HEK293T (cell line): ENCODE results near the gene GATAD1.

Experiments used
- CTCF ChIA-PET: fragments of 350-600 bp; formaldehyde crosslinking; extraction: SDS; loops from one replicate; lab custom pipeline; 2021; ENCODE audit warnings: antibody characterized with exemption, inconsistent platforms; lab: Yijun Ruan, JAX
- POLR2A ChIA-PET: fragments of 350-600 bp; formaldehyde crosslinking; extraction: SDS; loops from one replicate; lab custom pipeline; 2020; ENCODE audit warnings: antibody characterized with exemption, inconsistent platforms; lab: Yijun Ruan, JAX
- DNase-seq: peaks from one replicate; pipeline ENCODE4 v3.0.0; 2012; ENCODE audit warnings: mixed read lengths; ENCODE audit errors: extremely low spot score
- ARNT ChIP-seq: fragments of 450-650 bp; IDR thresholded peaks from 2 replicates; pipeline ENCODE4 v1.6.1; 2017; ENCODE audit warnings: mild to moderate bottlenecking
- BHLHE40 ChIP-seq: fragments of 450-650 bp; IDR thresholded peaks from 2 replicates; pipeline ENCODE4 v1.6.1; 2016; ENCODE audit warnings: mild to moderate bottlenecking, moderate library complexity, borderline replicate concordance
- CTBP1 ChIP-seq: fragments of 450-650 bp; IDR thresholded peaks from 2 replicates; pipeline ENCODE4 v1.6.1; 2016; ENCODE audit warnings: borderline replicate concordance
- ELF4 ChIP-seq: fragments of 450-650 bp; IDR thresholded peaks from 2 replicates; pipeline ENCODE4 v1.6.1; 2017; ENCODE audit warnings: antibody characterized with exemption
- FOXA1 ChIP-seq: fragments of 450-650 bp; IDR thresholded peaks from 2 replicates; pipeline ENCODE4 v1.6.1; 2016; ENCODE audit warnings: mild to moderate bottlenecking
- FOXK2 ChIP-seq: fragments of 450-650 bp; IDR thresholded peaks from 2 replicates; pipeline ENCODE4 v1.6.1; 2016; ENCODE audit warnings: mild to moderate bottlenecking
- FOXM1 ChIP-seq: fragments of 450-650 bp; IDR thresholded peaks from 2 replicates; pipeline ENCODE4 v1.6.1; 2017; ENCODE audit warnings: mild to moderate bottlenecking, borderline replicate concordance
- HDGF ChIP-seq: fragments of 450-650 bp; IDR thresholded peaks from 2 replicates; pipeline ENCODE4 v1.6.1; 2017; ENCODE audit warnings: antibody characterized with exemption, borderline replicate concordance
- L3MBTL2 ChIP-seq: fragments of 450-650 bp; conservative IDR thresholded peaks from 2 replicates; pipeline ENCODE4 v1.6.1; 2016; ENCODE audit warnings: mild to moderate bottlenecking
- LEF1 ChIP-seq: fragments of 450-650 bp; IDR thresholded peaks from 2 replicates; pipeline ENCODE4 v1.6.1; 2017; ENCODE audit warnings: mild to moderate bottlenecking, borderline replicate concordance
- NFRKB ChIP-seq: fragments of 450-650 bp; IDR thresholded peaks from 2 replicates; pipeline ENCODE4 v1.6.1; 2016; ENCODE audit warnings: mild to moderate bottlenecking, moderate library complexity
- PKNOX1 ChIP-seq: fragments of 450-650 bp; IDR thresholded peaks from 2 replicates; pipeline ENCODE4 v1.6.1; 2016
- SP1 ChIP-seq: fragments of 450-650 bp; IDR thresholded peaks from 2 replicates; pipeline ENCODE4 v1.6.1; 2017
- SUZ12 ChIP-seq: fragments of 450-650 bp; IDR thresholded peaks from 2 replicates; pipeline ENCODE4 v1.6.1; 2016; ENCODE audit warnings: mild to moderate bottlenecking
- TARDBP ChIP-seq: fragments of 450-650 bp; IDR thresholded peaks from 2 replicates; pipeline ENCODE4 v1.6.1; 2016
- ZNF384 ChIP-seq: fragments of 450-650 bp; IDR thresholded peaks from 2 replicates; pipeline ENCODE4 v1.6.1; 2016

GATAD1 gene

GRCh38 chr7:92417913-92418312, 29.4 kb upstream of the GATAD1 start:
- no peak for DNase-seq
- CTCF ChIA-PET: interaction anchor here (1.6 kb wide), 1 partner anchor 29 kb away, joined by 4 read pairs; the partner anchor contains the start of gene GATAD1
- POLR2A ChIA-PET: no interaction called here
- TF ChIP-seq ELF4 (no peak), L3MBTL2 (no peak), CTBP1 (no peak), ZNF384 (no peak), PKNOX1 (no peak), TARDBP (no peak), FOXA1 (no peak), HDGF (no peak), FOXK2 (no peak)

- no peak for DNase-seq
- TF ChIP-seq ARNT: no peak
- TF ChIP-seq ELF4: no peak
- no peak for TF ChIP-seq NFRKB
- ChIA-PET POLR2A (interaction anchor here (1.2 kb wide), 1 partner anchor 26 kb away, joined by 3 read pairs; no protein-coding TSS in a partner anchor), CTCF (no interaction called here)
These were observed 25.4 kb upstream of the GATAD1 start for GRCh38 chr7:92421676-92422435.

DNA sequence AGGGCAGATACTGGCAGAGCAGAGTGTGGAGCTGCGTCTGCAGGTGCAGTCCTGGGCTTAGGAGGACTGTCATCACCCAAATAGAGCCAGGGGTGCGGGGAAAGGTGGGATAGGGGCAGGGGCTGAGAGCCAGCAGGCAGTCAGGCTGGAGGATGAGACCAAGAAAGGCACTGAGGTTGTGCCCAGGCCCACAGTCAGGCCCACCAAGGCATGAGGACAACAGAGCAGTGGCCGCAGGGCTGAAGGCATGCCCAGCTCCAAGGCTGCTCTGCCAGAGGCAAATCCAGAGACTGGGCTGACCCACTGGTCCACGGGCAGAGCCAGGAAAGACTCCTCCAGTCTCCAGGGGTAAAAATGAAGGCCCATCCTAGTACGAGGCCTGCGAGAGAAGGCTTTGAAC, 24.4 kb upstream of the GATAD1 start:
- no peak for DNase-seq
- ChIA-PET CTCF (no interaction called here), POLR2A (interaction anchor here (2.5 kb wide), 1 partner anchor 25 kb away, joined by 17 read pairs; the partner anchor contains the start of gene GATAD1)
- TF ChIP-seq PKNOX1 (no peak), CTBP1 (no peak), ARNT (no peak), TARDBP (no peak), FOXM1 (no peak), FOXA1 (no peak), BHLHE40 (no peak), HDGF (no peak), FOXK2 (no peak), NFRKB (no peak), SUZ12 (no peak), L3MBTL2 (no peak), ZNF384 (no peak), SP1 (no peak), LEF1 (no peak), ELF4 (no peak)

DNA sequence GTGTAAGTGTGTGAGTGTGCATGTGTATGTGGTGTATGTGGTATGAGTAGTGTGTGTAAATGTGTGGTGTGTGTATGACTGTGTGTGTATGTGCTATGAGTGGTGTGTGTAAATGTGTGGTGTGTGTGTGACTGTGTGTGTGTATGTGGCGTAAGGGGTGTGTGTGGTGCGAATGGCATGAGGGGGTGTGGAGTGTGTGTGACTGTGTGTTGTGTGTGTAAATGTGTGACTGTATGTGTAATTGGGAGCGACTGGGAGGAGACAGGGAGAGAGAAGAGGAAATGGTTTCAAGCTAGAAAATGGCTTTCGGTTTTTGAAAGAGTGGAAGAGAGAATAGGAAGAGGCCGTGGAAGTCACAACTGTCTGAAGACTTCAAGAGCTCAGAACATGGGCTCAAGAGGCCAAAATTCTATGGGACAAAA, 23.6 kb upstream of the GATAD1 start:
- DNase-seq: no peak
- TF ChIP-seq SP1 (no peak), TARDBP (no peak; the same call in 1 of the 2 replicates), SUZ12 (no peak), PKNOX1 (no peak), L3MBTL2 (no peak), FOXA1 (no peak), LEF1 (no peak), ELF4 (no peak), FOXK2 (no peak), FOXM1 (no peak), HDGF (no peak), NFRKB (no peak), CTBP1 (no peak), BHLHE40 (no peak), ARNT (no peak), ZNF384 (no peak)
- POLR2A ChIA-PET: interaction anchor here (0.8 to 2.5 kb wide), 5 partner anchors 8 to 289 kb away, joined by 3 to 17 read pairs (median 3); partner anchors contain the start of genes ANKIB1, CYP51A1, GATAD1 and KRIT1
- CTCF ChIA-PET: interaction anchor here (0.6 to 2.1 kb wide), 7 partner anchors 10 to 405 kb away, joined by 3 to 16 read pairs (median 4); partner anchors contain the start of genes ANKIB1, GATAD1 and KRIT1

DNA sequence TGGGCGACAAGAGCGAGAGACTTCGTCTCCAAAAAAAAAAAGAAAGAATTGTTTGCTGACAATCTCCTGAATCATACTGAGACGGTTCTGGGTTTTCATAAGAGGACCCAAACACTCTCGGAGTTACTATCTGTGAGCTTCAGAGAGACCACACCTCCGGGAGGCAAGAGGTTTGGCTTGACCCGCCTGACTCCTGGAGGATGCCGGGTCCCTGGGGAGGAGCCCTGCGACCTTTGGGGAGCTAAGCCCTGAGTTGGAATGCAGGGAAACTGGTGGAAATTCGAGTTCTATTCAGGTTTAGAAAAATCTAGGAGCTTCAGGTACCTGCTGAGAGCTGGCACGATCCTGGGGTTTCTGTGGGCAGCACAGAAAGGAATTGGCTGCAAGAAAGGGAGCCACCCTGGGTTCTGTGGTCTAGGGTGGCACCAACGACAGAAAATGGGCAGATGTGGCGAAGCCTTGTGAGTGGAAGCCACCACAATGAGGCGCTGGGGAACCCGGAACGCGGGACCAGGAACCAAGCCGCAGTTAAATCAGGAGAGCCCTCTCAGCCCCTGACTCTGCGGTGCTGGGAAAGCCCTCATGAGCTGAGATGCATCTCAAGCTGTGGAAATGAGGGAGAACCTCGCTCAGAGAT, 21.9 kb upstream of the GATAD1 start:
- CTCF ChIA-PET: interaction anchor here (0.6 to 2.1 kb wide), 3 partner anchors 22 to 696 kb away, joined by 4 to 16 read pairs (median 5); partner anchors contain the start of gene GATAD1
- POLR2A ChIA-PET: interaction anchor here (1.5 kb wide), 1 partner anchor 22 kb away, joined by 5 read pairs; the partner anchor contains the start of gene GATAD1
- TF ChIP-seq ARNT (no peak), SP1 (no peak), TARDBP (no peak), LEF1 (no peak), NFRKB (no peak), CTBP1 (no peak), L3MBTL2 (no peak), ZNF384 (no peak), BHLHE40 (no peak), PKNOX1 (no peak), FOXK2 (no peak), HDGF (no peak), FOXM1 (no peak)
- no peak for DNase-seq
